ENCODE measurements around the gene SRSF1.
"Not testable (repeated sequence)": the region's sequence is repeated elsewhere in the genome, so short reads cannot be mapped to it uniquely, and the experiment has no call there.

The SRSF1 gene

GRCh38 chr17:57988301-57989250 is 18.5 kb downstream of the SRSF1 start:
- DNase-seq = peak; percentile 75

- peak; percentile 85 for DNase-seq
These were observed 19.3 kb downstream of the SRSF1 start, which contains the start of gene VEZF1 for GRCh38 chr17:57987581-57988300. VEZF1 (minus strand) TSS chr17:57988254; CDS start chr17:57988111, 143 bp downstream.

DNA sequence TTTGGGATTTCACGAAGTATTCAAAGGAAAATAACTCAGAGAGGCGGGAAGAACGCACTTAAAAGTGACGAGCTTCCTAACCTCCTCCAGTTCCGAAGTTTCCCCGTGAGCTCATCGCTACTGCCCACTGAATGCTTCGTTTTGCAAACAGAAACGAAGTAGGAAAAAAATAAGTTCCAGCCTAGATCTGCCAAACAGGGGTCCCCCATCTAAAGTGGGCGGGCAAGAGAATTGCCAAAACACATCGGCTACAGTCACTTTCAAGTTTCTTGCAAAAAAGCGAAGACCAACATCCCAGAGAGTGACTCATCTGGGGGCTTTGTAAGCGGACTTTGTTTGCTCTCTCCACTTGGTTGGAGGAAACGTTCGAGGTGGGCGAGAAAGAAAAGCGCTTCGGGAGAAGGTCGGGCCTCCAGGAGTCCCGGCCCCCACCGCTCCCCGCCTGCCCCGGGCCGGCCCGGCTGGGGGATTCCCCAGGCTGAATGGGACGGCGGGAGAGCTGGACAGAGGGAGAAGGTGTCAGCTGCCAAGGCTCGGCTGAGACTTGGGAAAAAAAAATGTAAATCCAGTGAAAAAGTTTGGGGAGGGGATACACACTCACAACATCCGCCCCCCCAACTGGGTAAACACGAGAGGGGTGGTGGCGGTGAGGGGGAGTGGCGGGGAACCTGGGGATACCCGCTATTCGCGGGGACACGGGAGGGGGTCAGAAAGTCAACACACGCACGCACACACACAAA is 20.0 kb downstream of the SRSF1 start:
- peak; percentile 68 for DNase-seq

DNA sequence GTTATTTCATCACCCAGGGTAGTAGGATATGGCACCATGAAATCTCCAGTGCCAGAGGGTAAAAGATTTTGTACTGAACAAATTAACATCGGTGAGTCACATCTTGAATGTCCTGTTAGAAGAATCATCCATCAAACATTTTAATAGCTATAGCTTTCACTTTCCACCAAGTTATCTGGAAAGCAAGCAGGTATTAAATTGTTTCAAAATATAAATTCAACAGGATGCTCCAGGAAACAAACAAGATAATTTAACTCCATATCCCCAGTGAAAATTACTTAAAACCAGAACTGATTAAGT is 21.4 kb downstream of the SRSF1 start:
- DNase-seq = no peak

GRCh38 chr17:57984936-57985674 is 21.9 kb downstream of the SRSF1 start:
- DNase-seq = no peak

- DNase-seq = no peak
These were observed 22.7 kb downstream of the SRSF1 start for GRCh38 chr17:57984261-57984890.

DNA sequence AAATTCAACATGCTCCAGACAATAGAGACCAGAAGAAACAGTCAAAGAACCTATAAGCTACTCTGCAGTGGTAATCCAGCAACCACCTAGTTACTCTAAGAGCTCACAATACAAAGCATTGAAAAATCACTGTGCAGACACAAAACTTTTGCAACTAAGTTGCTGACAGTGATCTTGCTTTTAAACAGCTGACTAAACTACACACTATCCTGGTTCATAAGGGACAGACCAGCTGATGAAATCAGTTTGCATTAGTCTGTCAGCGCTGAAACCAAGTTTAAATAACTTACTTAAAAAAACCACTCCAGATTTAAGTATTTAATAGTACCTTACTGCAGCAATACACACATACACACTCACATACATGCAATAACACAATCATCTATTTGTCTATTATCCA is 23.6 kb downstream of the SRSF1 start:
- no peak for DNase-seq

DNA sequence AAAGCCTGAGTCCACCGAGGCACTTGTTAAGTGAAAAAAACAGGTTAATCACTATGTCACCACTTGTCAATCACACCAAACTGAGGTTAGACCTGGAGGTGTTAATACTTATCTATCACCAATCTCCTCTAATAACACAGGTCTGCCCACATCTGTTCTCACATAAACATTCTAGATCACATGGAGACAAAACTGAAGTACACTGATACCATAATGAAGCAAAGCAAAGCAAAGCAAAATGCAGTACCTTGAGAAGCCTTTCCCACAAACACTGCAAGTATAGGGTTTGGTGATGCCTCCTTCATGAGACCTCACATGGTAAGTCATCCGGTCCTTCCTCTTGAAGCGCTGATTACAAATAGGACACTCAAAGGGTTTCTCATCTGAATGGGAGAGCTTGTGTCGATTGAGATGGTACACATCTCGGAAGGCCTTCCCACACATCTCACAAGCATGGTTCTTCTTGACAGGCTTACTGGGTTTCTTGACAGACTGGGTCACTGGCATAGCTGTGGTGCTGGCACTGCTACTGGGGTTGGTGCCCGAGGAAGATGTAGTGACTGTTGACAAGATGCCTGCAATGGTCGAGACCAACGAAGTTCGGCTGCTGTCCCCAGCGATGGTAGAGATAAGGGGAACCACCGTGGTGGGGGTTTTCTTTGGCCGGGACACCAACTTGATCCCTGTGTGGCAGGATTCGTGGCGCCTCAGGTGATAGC is 24.4 kb downstream of the SRSF1 start:
- DNase-seq = no peak

- no peak for DNase-seq
These were observed 26.5 kb downstream of the SRSF1 start for GRCh38 chr17:57980522-57980921.

GRCh38 chr17:57979076-57979475 is 28.0 kb downstream of the SRSF1 start:
- DNase-seq = no peak

- DNase-seq = no peak
These were observed 30.5 kb downstream of the SRSF1 start for GRCh38 chr17:57976594-57976993.

- DNase-seq = no peak
These were observed 32.0 kb downstream of the SRSF1 start for GRCh38 chr17:57975044-57975443.

DNA sequence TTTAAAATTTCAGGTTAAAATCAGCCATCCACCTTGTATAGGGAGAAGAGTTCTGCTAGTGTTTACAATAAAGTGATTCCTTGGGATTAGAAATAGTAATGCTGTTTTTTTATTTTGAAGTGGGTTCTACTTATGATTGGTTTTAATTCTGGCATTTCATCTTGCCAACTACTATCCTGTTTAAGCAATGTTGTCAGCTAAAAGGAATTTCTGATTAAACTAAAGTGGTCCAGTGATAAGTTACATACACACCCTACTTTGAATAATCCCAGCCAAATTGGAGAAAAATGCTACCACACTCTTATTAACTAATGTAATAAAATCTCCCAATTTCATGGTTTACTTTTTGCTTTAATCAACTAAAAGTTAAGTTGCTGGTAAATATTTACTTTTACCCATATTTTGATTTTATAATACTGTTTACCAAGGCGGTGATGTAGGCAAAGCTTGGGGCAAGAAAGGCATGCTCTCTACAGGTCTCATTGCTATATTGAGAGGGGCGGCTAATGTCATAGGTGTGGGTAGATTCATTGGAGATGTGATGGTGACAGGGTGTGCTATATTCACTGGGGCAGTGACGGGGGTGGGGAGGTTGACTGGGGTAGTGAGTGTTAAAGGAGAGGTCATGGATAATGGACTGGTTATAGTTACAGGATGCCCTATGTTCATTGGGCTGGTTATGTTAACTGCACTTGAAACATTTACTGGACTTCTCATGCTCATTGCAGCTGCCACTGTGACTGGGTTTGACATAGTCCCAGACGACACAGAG is 32.8 kb downstream of the SRSF1 start:
- DNase-seq = not testable (repeated sequence)

DNA sequence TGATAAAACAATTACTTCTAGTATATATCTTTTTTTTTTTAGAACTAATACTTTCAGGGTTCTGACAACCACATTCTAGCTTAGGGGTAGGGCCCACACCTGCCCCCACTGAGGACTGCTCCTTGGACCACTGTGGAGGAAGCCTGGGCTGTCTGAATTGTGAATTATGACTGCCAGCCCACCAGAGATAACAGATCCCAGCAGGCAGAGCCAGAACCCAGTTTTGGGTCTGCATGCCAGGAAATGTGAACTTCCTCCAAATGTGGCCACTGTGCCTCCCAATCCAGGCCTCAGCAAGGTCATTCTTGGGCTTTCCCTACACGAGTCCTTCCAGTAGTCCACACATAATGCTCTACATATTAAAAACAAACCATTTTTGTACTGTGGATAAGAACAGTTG is 34.9 kb downstream of the SRSF1 start:
- DNase-seq = no peak

GRCh38 chr17:57971572-57971971 is 35.5 kb downstream of the SRSF1 start:
- no peak for DNase-seq

DNA sequence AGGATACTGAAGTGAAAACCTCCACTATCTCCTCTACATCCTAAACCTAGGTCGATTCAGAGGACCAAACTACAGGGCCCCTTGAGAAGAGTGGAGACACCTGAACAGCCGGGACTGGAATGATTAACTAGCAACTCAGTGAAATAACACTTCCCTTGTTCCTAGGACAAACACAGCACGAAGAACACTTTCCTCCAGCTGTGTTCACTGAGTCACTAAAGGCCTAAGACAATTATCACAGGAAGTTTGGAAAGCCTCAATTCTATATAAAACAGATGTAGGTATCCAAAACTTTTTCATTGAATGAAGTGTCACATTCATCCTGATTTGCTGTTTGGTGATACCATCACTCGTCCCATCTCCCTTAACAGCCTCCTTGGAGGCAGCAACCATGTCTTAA is 36.3 kb downstream of the SRSF1 start:
- DNase-seq = peak; percentile 9

DNA sequence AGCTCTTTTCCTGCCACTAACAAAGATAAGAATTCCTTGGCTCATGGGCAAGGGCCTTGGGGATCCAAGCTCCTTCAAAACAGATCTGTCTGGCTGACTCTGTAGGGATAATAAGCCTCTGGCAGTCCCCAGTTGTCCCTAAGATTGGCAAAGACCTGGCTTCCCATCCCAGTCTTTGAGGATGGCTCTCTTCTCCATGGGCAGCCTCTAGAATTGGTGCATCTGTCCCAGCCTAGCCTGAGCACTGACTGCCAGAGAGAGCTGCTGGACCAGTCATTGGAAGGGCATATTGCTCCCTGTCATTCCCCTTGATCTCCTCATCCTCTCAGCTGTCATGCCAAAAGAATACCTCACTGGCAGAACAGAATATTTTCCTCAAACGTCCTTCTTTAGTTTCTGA is 38.6 kb downstream of the SRSF1 start:
- no peak for DNase-seq

DNA sequence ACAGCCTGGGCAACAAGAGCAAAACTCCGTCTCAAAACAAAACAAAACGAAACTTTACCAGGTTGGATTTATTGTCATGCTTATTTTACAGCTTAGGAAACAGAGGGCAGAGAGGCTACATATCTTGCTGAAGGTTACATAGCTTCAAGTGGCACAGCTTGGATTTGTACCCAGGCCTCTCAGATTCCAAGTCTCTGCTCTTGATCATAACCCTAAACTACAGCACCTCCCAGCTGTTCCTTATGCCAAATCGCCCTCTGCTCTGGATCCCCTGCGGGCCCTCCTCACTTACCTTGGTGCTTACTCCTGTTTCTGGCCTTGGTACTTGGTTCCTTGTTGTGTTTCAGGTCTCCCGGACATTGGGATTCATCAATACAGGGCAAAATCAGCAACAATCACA is 40.2 kb downstream of the SRSF1 start:
- DNase-seq = no peak

GRCh38 chr17:57966246-57966645 is 40.8 kb downstream of the SRSF1 start:
- DNase-seq = no peak

GRCh38 chr17:57965521-57966160 is 41.4 kb downstream of the SRSF1 start:
- peak; percentile 19 for DNase-seq
